Progenitor cell of endocrine pancreas (in vitro differentiated cells): ENCODE data around the gene NELFB. TPM values are rescaled to one million over a fixed set of nuclear protein-coding genes. Genes with fewer than 3 reads are reported as not detected.
A peak's percentile ranks its signal among the peaks of the same experiment; 100 is the strongest.

Experiments used
- DNase-seq: peaks from one replicate; pipeline ENCODE4 v3.0.0; 2021; ENCODE audit warnings: low spot score; ENCODE audit not compliant: unreplicated experiment
- H3K27ac Mint-ChIP-seq: 2 replicates; pipeline ENCODE4 v1.8.0; 2021; ENCODE audit warnings: mild to moderate bottlenecking, moderate library complexity, mixed read lengths
- H3K27me3 Mint-ChIP-seq: 2 replicates; pipeline ENCODE4 v1.8.0; 2021; ENCODE audit warnings: mixed read lengths
- H3K36me3 Mint-ChIP-seq: 2 replicates; pipeline ENCODE4 v1.8.0; 2022; ENCODE audit warnings: mixed read lengths; ENCODE audit not compliant: insufficient read depth
- H3K4me1 Mint-ChIP-seq: 2 replicates; pipeline ENCODE4 v1.8.0; 2021; ENCODE audit warnings: low read depth, mixed read lengths
- H3K4me3 Mint-ChIP-seq: 2 replicates; pipeline ENCODE4 v1.8.0; 2021; ENCODE audit warnings: low read depth, mild to moderate bottlenecking, moderate library complexity, mixed read lengths
- H3K9me3 Mint-ChIP-seq: 2 replicates; pipeline ENCODE4 v1.8.0; 2021; ENCODE audit warnings: low read depth, mixed read lengths
- total RNA-seq: library from RNA; stranded (reverse); gene quantifications from 2 replicates; pipeline ENCODE4 v1.2.1, GENCODE V29; 2021
- TF ChIP-seq, protein P1 (sequence below): fragments of 200-600 bp; sonication (generic); IDR thresholded peaks from one replicate; pipeline ENCODE4 v1.5.0; 2021; ENCODE audit warnings: antibody characterized with exemption, mild to moderate bottlenecking; ENCODE audit not compliant: unreplicated experiment

NELFB gene
- total RNA-seq, 1 donor from 2014 or later = 62.3 TPM

DNA sequence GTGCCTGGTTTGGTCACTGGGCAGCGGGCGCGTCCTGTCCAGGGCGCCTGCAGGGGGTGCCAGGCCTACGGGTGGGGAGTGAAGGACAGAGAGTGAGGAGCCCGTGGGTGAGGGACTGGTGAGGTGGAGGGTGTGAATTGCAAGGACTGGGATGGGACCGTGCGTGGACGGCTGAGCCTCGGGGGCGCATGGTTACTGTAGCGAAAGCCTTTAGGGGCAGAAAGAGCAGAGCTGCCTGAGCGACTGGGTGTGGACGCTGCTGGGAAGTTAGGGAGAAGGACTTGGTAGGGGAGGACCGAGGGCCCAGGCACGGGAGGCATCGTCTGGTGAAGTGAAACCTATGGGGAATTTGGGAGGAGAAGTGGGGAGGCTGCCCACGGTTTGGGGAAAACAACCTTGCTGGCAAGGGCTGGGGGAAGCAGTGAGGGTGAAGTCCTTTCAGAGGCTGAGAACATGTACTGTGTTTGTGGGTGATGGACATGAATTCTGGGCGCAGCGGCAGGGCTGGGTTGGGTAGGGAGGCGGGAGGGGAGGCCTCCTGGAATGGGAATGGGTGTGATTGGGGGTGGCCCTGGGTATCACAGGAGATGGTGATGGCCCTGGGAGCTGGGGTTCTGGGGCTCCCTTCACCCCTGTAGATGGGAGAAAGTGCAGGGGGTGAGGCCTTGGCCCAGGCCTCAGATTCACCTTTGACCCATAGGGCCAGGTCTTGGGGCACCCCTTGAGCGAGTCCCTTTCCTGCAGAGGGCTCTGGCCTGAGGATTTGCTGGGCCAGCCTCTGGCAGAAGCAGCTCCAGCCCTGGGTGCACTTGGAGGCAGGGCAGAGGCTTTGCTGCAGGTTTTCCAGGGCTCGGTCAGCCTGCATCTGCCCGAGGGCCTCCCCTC is 20.7 kb downstream of the NELFB start:
- Mint-ChIP-seq H3K4me1 (peaks cover 16% of the 10 kb centered on the region), H3K27ac (peak overlapping the region; percentile 15), H3K36me3 (peaks cover 5% of the 10 kb centered on the region), H3K4me3 (peak overlapping the region; percentile 5), H3K9me3 (no peaks in the 10 kb centered on the region), H3K27me3 (no peaks in the 10 kb centered on the region)
- DNase-seq = no peak
- TF ChIP-seq, protein P1, sequence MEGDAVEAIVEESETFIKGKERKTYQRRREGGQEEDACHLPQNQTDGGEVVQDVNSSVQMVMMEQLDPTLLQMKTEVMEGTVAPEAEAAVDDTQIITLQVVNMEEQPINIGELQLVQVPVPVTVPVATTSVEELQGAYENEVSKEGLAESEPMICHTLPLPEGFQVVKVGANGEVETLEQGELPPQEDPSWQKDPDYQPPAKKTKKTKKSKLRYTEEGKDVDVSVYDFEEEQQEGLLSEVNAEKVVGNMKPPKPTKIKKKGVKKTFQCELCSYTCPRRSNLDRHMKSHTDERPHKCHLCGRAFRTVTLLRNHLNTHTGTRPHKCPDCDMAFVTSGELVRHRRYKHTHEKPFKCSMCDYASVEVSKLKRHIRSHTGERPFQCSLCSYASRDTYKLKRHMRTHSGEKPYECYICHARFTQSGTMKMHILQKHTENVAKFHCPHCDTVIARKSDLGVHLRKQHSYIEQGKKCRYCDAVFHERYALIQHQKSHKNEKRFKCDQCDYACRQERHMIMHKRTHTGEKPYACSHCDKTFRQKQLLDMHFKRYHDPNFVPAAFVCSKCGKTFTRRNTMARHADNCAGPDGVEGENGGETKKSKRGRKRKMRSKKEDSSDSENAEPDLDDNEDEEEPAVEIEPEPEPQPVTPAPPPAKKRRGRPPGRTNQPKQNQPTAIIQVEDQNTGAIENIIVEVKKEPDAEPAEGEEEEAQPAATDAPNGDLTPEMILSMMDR = no peak

DNA sequence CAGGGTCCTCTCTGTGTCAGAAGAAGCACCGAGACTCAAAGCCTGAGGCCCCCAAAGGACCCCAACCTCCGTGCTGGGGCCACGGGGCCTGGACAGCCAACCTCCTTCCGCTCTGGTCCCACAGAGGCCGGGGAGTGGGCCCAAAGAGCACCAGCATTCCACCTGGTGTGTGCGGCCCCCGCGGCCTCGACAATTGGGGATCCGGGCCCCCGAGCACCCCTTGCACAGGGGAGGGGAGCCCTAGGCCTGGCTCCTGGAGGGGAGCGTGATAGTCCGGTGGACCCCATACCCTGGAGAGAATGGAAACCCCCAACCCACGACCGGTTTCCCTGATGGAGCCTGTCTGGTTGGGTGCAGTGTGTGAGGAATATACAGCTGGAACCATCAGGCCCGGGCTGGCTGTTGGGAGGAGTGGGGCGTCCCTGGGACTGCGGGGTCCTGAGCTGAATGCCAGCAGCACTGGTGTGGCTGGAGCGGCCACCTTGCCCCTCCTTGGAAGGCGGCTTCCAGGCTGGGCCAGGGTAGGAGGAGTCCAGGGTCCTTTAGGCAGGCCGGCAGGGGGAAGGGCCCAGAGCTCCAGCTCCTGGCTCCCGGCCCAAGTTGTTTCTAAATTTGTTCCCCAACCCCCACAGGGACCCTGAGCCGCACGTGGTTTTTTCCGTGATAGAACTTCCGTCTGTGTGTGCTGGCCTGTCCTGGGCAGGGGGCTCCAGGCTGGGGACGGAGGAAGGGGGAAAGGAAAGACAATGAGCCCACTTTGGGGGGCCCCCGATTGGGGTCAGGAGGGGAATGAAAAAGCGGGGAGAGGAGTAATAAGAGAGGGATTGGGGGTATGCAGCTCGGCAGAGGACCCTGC is 21.6 kb downstream of the NELFB start:
- TF ChIP-seq, protein P1 = no peak
- Mint-ChIP-seq H3K4me1 (peaks cover 16% of the 10 kb centered on the region), H3K4me3 (peak overlapping the region; percentile 60), H3K27ac (peak overlapping the region; percentile 77), H3K27me3 (no peaks in the 10 kb centered on the region), H3K9me3 (no peaks in the 10 kb centered on the region), H3K36me3 (peaks cover 1% of the 10 kb centered on the region)
- DNase-seq = no peak

DNA sequence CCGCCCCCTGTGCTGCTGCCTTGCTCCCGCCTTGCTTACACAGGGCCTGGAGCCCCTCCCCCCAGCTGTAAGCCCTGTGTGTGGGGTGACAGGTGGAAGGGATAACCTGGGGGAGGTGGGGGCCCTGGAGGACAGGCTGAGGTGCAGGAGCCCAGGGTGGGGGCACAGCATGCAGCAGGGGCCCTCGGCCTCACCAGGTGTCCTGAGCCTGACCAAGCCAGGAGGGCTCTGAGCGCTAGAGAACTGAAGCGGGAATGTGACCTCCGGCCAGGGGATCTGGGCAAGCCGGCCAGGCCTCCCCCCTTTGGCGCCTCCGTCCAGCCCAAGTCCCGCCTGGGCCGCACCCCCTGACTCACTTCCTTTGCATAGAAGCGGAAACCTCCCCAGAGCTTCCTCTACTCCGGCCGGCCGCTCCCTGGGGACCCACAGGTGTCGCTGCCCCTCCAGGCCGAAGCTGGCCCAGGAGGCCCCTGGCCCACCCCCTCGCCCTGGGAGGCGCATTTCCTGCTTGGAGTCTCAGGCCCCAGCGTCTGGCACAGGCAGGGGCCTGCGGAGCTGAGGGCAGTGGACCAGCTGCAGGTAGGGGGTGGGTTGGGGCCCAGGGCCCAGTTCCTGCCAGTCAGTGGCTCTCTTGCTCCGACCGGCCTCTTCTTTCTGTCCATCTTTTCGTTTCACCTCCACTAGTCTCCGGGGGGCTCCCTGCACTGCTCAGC is 22.4 kb downstream of the NELFB start, which contains the start of gene TOR4A:
TOR4A (plus strand) TSS at position 398 of the 713 bp plus-strand sequence. CDS start 964 bp downstream, outside the sequence.
- H3K4me1 Mint-ChIP-seq = peaks cover 17% of the 10 kb centered on the region
- no peaks in the 10 kb centered on the region for H3K9me3 Mint-ChIP-seq
- peaks cover under 1% of the 10 kb centered on the region for H3K27me3 Mint-ChIP-seq
- H3K36me3 Mint-ChIP-seq = peaks cover 2% of the 10 kb centered on the region
- no peak for DNase-seq
- peak within 1 kb of the TSS; percentile 60 for H3K4me3 Mint-ChIP-seq
- TF ChIP-seq, protein P1 = peak; percentile 28
- H3K27ac Mint-ChIP-seq = peak within 1 kb of the TSS; percentile 77

DNA sequence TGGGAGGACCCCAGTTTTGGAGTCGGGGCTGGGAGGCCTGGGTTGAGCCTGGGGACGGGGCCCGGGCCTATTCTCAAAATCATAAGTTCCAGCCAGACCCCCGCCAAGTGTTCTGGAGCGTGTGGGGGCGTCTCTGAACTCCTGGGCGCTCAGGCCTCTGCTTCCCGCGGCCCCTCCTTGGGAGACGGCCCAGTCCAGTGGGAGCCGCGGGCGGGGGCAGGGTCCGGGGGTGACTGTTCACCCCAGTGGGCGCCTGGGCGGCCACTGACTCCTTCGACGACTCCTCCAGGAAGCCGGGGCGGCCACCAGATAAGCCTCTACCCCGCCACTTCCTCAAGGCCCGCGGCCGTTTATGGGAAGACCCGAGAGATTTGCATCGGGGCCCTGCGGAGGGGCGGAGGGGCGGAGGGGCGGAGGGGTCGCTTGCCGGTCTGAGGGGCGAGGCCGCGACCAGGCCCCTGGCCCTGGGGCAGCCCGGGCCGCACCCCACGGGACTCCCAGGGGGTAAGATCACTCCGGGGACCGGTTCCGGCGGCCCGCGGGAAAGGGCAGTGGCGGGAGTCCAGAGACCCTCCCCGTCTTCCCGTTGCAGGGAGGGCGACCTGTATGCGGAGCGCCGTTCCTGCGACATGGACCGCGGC is 23.1 kb downstream of the NELFB start:
- peak overlapping the region; percentile 45 for H3K27ac Mint-ChIP-seq
- peaks cover 3% of the 10 kb centered on the region for H3K27me3 Mint-ChIP-seq
- TF ChIP-seq, protein P1 = no peak
- H3K4me3 Mint-ChIP-seq = peak overlapping the region; percentile 59
- no peak for DNase-seq
- H3K4me1 Mint-ChIP-seq = peaks cover 19% of the 10 kb centered on the region
- H3K9me3 Mint-ChIP-seq = no peaks in the 10 kb centered on the region
- H3K36me3 Mint-ChIP-seq = peaks cover 3% of the 10 kb centered on the region
